K562 (cell line): Measurements from ENCODE around the gene EML5. TPM values are rescaled to one million over a fixed set of nuclear protein-coding genes. Genes with fewer than 3 reads are reported as not detected.

Experiments used
- CREB5 ChIP-seq: fragments of 250-450 bp; sonication (Bioruptor Pico); IDR thresholded peaks from 2 replicates; pipeline ENCODE4 v1.5.0; 2020; ENCODE audit warnings: mild to moderate bottlenecking
- CREM ChIP-seq: IDR thresholded peaks from 2 replicates; pipeline ENCODE4 v1.6.1; 2014; ENCODE audit warnings: antibody characterized with exemption, low read depth
- HOXB6 ChIP-seq: fragments of 250-450 bp; sonication (Bioruptor Pico); IDR thresholded peaks from 2 replicates; pipeline ENCODE4 v1.5.1; 2022; ENCODE audit warnings: mild to moderate bottlenecking, borderline replicate concordance
- ILK ChIP-seq: fragments of 450-650 bp; IDR thresholded peaks from 2 replicates; pipeline ENCODE4 v1.6.1; 2016; ENCODE audit warnings: missing genetic modification characterization, low read depth, mild to moderate bottlenecking, missing compliant biosample characterization, moderate library complexity, borderline replicate concordance
- KLF10 ChIP-seq: fragments of 250-450 bp; sonication (Bioruptor Pico); IDR thresholded peaks from 2 replicates; pipeline ENCODE4 v1.6.1; 2021; ENCODE audit warnings: matching md5 sums
- MAX ChIP-seq: sonication (generic); formaldehyde crosslinking; IDR thresholded peaks from 2 replicates; pipeline ENCODE4 v1.9.0; 2022; ENCODE audit warnings: mild to moderate bottlenecking, missing genetic modification reagents
- NEUROD1 ChIP-seq: fragments of 150-350 bp; IDR thresholded peaks from 2 replicates; pipeline ENCODE4 v1.6.1; 2014; ENCODE audit warnings: borderline replicate concordance, low read length, low read depth; ENCODE audit not compliant: partially characterized antibody
- NRF1 ChIP-seq, 2 experiments: fragments of 450-650 bp; IDR thresholded peaks in 1 of 2; conservative IDR thresholded peaks in 1 of 2; 2 replicates each; pipeline ENCODE4 v1.6.1; 2014; ENCODE audit warnings: mild to moderate bottlenecking in 2 of 2
- PRDM10 ChIP-seq: fragments of 450-650 bp; IDR thresholded peaks from 2 replicates; pipeline ENCODE4 v1.6.1; 2018; ENCODE audit not compliant: partially characterized antibody
- SMARCC2 ChIP-seq: fragments of 450-650 bp; IDR thresholded peaks from 2 replicates; pipeline ENCODE4 v1.6.1; 2017; ENCODE audit warnings: antibody characterized with exemption, moderate library complexity, mild to moderate bottlenecking, low read depth
- TAF1 ChIP-seq: IDR thresholded peaks from 2 replicates; pipeline ENCODE4 v1.6.1; 2011; ENCODE audit warnings: mild to moderate bottlenecking, low read length, moderate library complexity; ENCODE audit not compliant: insufficient read depth, control insufficient read depth, severe bottlenecking; ENCODE audit errors: extremely low read depth
- TFAM ChIP-seq: fragments of 250-450 bp; sonication (Bioruptor Pico); conservative IDR thresholded peaks from 2 replicates; pipeline ENCODE4 v1.5.0; 2021; ENCODE audit warnings: mild to moderate bottlenecking, moderate library complexity
- TRIM25 ChIP-seq: fragments of 450-650 bp; IDR thresholded peaks from 2 replicates; pipeline ENCODE4 v1.7.0; 2016; ENCODE audit warnings: borderline replicate concordance
- ZBTB12 ChIP-seq: fragments of 250-450 bp; sonication (Bioruptor Pico); IDR thresholded peaks from 2 replicates; pipeline ENCODE4 v1.4.0; 2020
- ZNF217 ChIP-seq: sonication (generic); formaldehyde crosslinking; IDR thresholded peaks from 2 replicates; pipeline ENCODE4 v1.8.0; 2022; ENCODE audit warnings: mild to moderate bottlenecking, missing genetic modification reagents
- ZNF449 ChIP-seq: fragments of 250-450 bp; sonication (Bioruptor Pico); IDR thresholded peaks from 2 replicates; pipeline ENCODE4 v1.8.0; 2022; ENCODE audit warnings: moderate library complexity, mild to moderate bottlenecking, inconsistent platforms
- polyA plus RNA-seq, 8 experiments: library from polyadenylated mRNA; depleted of rRNA in 4 of 8; stranded (reverse) in 5 of 8; unstranded in 3 of 8; fragments of >200 nt; fragmentation: Nextera tagmentation in 2 of 8; fragmentation: Illumina TruSeq in 1 of 8; extraction: Ambion mirVana in 2 of 8; extraction: Trizol in 1 of 8; gene quantifications; 2 replicates each; pipeline versions ENCODE4 v1.2.1 to v1.2.3, GENCODE V29; 2011 to 2014; ENCODE audit warnings: inconsistent platforms in 1 of 8, missing spikeins in 1 of 8
- total RNA-seq, 7 experiments: library from RNA; depleted of rRNA in 6 of 7; stranded (reverse); fragments of >200 nt in 6 of 7; fragmentation: Illumina TruSeq in 2 of 7; extraction: Trizol in 2 of 7; gene quantifications; 2 replicates each; pipeline versions ENCODE4 v1.2.1 to v1.2.3, GENCODE V29; 2011 to 2021; ENCODE audit warnings: low replicate concordance in 1 of 7

The EML5 gene
- total and polyA plus RNA-seq, 9 of the 15 experiments (the other 6 are each of a cell fraction or from before 2014, with no cell fraction given): 0.06 to 0.34 (median 0.22) TPM

GRCh38 chr14:88824314-88825077 is 31.7 kb upstream of the EML5 start, which contains the start of gene TTC8 (continued):
- TF ChIP-seq NEUROD1 (peak; percentile 22), HOXB6 (no peak), SMARCC2 (no peak), ILK (tag) (no peak), TAF1 (peak; percentile 70), MAX (CRISPR knock-in tag) (0 out of 2 replicates have a peak, but pooled peaks have one; percentile 25), CREM (peak; percentile 35; the same call in 1 of the 2 replicates), PRDM10 (no peak), ZNF449 (CRISPR knock-in tag) (no peak), TFAM (CRISPR knock-in tag) (no peak), ZNF217 (CRISPR knock-in tag) (no peak), ZBTB12 (CRISPR knock-in tag) (no peak), KLF10 (no peak), TRIM25 (no peak), NRF1 (conservative IDR thresholded peaks at IDR 0.05 in 1 of 2, IDR thresholded peaks at IDR 0.05 in 1 of 2) (peak; percentile 41 to 49; a peak in 3 of 4 replicates), CREB5 (CRISPR knock-in tag) (no peak)
